HG02885 (cell line): ENCODE results near the gene NT5DC1.

Source experiments
- ATAC-seq: cut with Tn5 transposase; IDR thresholded peaks from one replicate; pipeline ENCODE4 v1.9.1; 2021; ENCODE audit warnings: mild to moderate bottlenecking; ENCODE audit not compliant: unreplicated experiment, poor library complexity

NT5DC1 gene

GRCh38 chr6:116291701-116292396 lies 191.2 kb downstream of the NT5DC1 start:
- ATAC-seq, result no peak

- no peak for ATAC-seq
Observed at GRCh38 chr6:116292553-116292952, 191.9 kb downstream of the NT5DC1 start.

- no peak for ATAC-seq
Observed at GRCh38 chr6:116298273-116298672, 197.6 kb downstream of the NT5DC1 start.

GRCh38 chr6:116298973-116299372 lies 198.3 kb downstream of the NT5DC1 start:
- ATAC-seq, result no peak
